Ascending aorta (tissue), 2 donors: ENCODE results near the gene FAM81A. TPM values are rescaled to one million over a fixed set of nuclear protein-coding genes. Genes with fewer than 3 reads are reported as not detected.

ENCODE experiments used
- DNase-seq, 2 donors: peaks; one replicate each; pipeline ENCODE4 v3.0.0-alpha.2; 2019; ENCODE audit warnings: low spot score in 2 of 2
- H3K27ac ChIP-seq, 2 donors: fragments of 200-600 bp; sonication (generic); one replicate each; pipeline ENCODE4 v1.5.1; 2016 to 2017; ENCODE audit warnings: mild to moderate bottlenecking in 1 of 2
- H3K27me3 ChIP-seq: fragments of 200-600 bp; sonication (generic); one replicate; pipeline ENCODE4 v1.5.1; 2017
- H3K36me3 ChIP-seq, 2 donors: fragments of 200-600 bp; sonication (generic); one replicate each; pipeline ENCODE4 v1.5.1; 2016
- H3K4me1 ChIP-seq, 2 donors: fragments of 200-600 bp; sonication (generic); one replicate each; pipeline ENCODE4 v1.5.1; 2016 to 2017; ENCODE audit warnings: mild to moderate bottlenecking in 1 of 2
- H3K4me3 ChIP-seq, 2 donors: fragments of 200-600 bp; sonication (generic); one replicate each; pipeline ENCODE4 v1.5.1; 2016 to 2017; ENCODE audit warnings: mild to moderate bottlenecking in 1 of 2
- H3K9me3 ChIP-seq, 2 donors: fragments of 200-600 bp; sonication (generic); one replicate each; pipeline ENCODE4 v1.5.1; 2016
- CTCF ChIP-seq, 3 experiments: fragments of 200-600 bp in 2 of 3; fragments of 450-650 bp in 1 of 3; sonication (generic) in 2 of 3; IDR thresholded peaks; one replicate each; pipeline ENCODE4 v1.5.1; 2016 to 2019; ENCODE audit warnings: antibody characterized with exemption in 3 of 3, mild to moderate bottlenecking in 1 of 3, moderate library complexity in 1 of 3
- intact Hi-C: fragments of 100-400 bp; cut with DNase I; formaldehyde crosslinking; loops from one replicate; pipeline ENCODE4 v1.15.1; 2023
- total RNA-seq: library from RNA; depleted of rRNA; stranded (reverse); fragments of >200 nt; gene quantifications from one replicate; pipeline ENCODE4 v1.1.0, GENCODE V29; 2016

FAM81A gene
- total RNA-seq, 1 donor from 2014 or later = not detected

GRCh38 chr15:59401824-59402569 is 36.0 kb upstream of the FAM81A start:
- intact Hi-C loops = no loop called here
- H3K4me3 ChIP-seq = no peak overlapping the region
- no peak overlapping the region for H3K27ac ChIP-seq
- TF ChIP-seq CTCF (IDR thresholded peaks at IDR 0.05) = no peak
- H3K9me3 ChIP-seq = no peaks in the 10 kb centered on the region
- no peaks in the 10 kb centered on the region for H3K27me3 ChIP-seq
- no peaks in the 10 kb centered on the region for H3K36me3 ChIP-seq
- DNase-seq = peak in 1 of 2 donors; percentile 15
- H3K4me1 ChIP-seq = no peaks in the 10 kb centered on the region

GRCh38 chr15:59405079-59405478 is 32.9 kb upstream of the FAM81A start:
- H3K27ac ChIP-seq = no peak overlapping the region
- no peak for DNase-seq
- intact Hi-C loops = no loop called here
- no peaks in the 10 kb centered on the region for H3K27me3 ChIP-seq
- no peaks in the 10 kb centered on the region for H3K36me3 ChIP-seq
- no peak for TF ChIP-seq CTCF (IDR thresholded peaks at IDR 0.05)
- no peak overlapping the region for H3K4me3 ChIP-seq
- H3K9me3 ChIP-seq = no peaks in the 10 kb centered on the region
- no peaks in the 10 kb centered on the region for H3K4me1 ChIP-seq

- no peak for TF ChIP-seq CTCF (IDR thresholded peaks at IDR 0.05)
- DNase-seq = no peak
- no peak overlapping the region for H3K27ac ChIP-seq
- H3K27me3 ChIP-seq = no peaks in the 10 kb centered on the region
- H3K36me3 ChIP-seq = no peaks in the 10 kb centered on the region
- H3K4me1 ChIP-seq = no peaks in the 10 kb centered on the region
- H3K9me3 ChIP-seq = no peaks in the 10 kb centered on the region
- intact Hi-C loops = no loop called here
- H3K4me3 ChIP-seq = no peak overlapping the region
Measured at GRCh38 chr15:59406446-59406845, 31.5 kb upstream of the FAM81A start.

GRCh38 chr15:59407946-59408345 is 30.0 kb upstream of the FAM81A start:
- Histone ChIP-seq H3K27me3 (no peaks in the 10 kb centered on the region), H3K4me3 (no peak overlapping the region), H3K4me1 (no peaks in the 10 kb centered on the region), H3K9me3 (no peaks in the 10 kb centered on the region), H3K36me3 (no peaks in the 10 kb centered on the region), H3K27ac (no peak overlapping the region)
- no peak for DNase-seq
- intact Hi-C loops = no loop called here
- TF ChIP-seq CTCF (IDR thresholded peaks at IDR 0.05) = no peak

GRCh38 chr15:59410391-59410896 is 27.5 kb upstream of the FAM81A start:
- H3K4me1 ChIP-seq = no peaks in the 10 kb centered on the region
- H3K9me3 ChIP-seq = no peaks in the 10 kb centered on the region
- H3K27ac ChIP-seq = no peak overlapping the region
- no peak for DNase-seq
- intact Hi-C loops = no loop called here
- TF ChIP-seq CTCF (IDR thresholded peaks at IDR 0.05) = no peak
- no peaks in the 10 kb centered on the region for H3K27me3 ChIP-seq
- no peak overlapping the region for H3K4me3 ChIP-seq
- no peaks in the 10 kb centered on the region for H3K36me3 ChIP-seq
